Measurements from ENCODE around the gene HTR3E.

Gene HTR3E

GRCh38 chr3:184155644-184156521 lies 59.0 kb downstream of the HTR3E start (continued):
- TF ChIP-seq ZBTB44 (tag by site-specific recombination; IDR thresholded peaks at IDR 0.05) (no peak), ZNF521 (tag by site-specific recombination; IDR thresholded peaks at IDR 0.05) (no peak), ZFP3 (tag by site-specific recombination; IDR thresholded peaks at IDR 0.05; ENCODE audit: low read depth) (no peak), FEZF1 (tag by site-specific recombination; IDR thresholded peaks at IDR 0.05) (no peak), ZBTB49 (tag by site-specific recombination; IDR thresholded peaks at IDR 0.05; ENCODE audit: low read depth) (no peak), ZFP37 (tag by site-specific recombination; IDR thresholded peaks at IDR 0.05) (0 out of 2 replicates have a peak, but pooled peaks have one; percentile 43), KLF9 (tag by site-specific recombination; IDR thresholded peaks at IDR 0.05; ENCODE audit: low read depth) (peak; percentile 79), SP3 (tag by site-specific recombination; IDR thresholded peaks at IDR 0.05) (no peak), KLF17 (tag by site-specific recombination; IDR thresholded peaks at IDR 0.05) (no peak), SALL2 (tag by site-specific recombination; IDR thresholded peaks at IDR 0.05; ENCODE audit: borderline replicate concordance) (no peak), KLF8 (tag by site-specific recombination; IDR thresholded peaks at IDR 0.05) (no peak), PRDM10 (tag by site-specific recombination; IDR thresholded peaks at IDR 0.05) (peak; percentile 74), ZNF48 (tag by site-specific recombination; IDR thresholded peaks at IDR 0.05) (no peak), ZBTB48 (tag by site-specific recombination; IDR thresholded peaks at IDR 0.05) (0 out of 2 replicates have a peak, but pooled peaks have one; percentile 32), ZSCAN4 (tag by site-specific recombination; IDR thresholded peaks at IDR 0.05) (no peak), KLF10 (tag by site-specific recombination; IDR thresholded peaks at IDR 0.05) (0 out of 2 replicates have a peak, but pooled peaks have one; percentile 18), ZNF585B (tag by site-specific recombination; IDR thresholded peaks at IDR 0.05) (no peak), ZBTB20 (tag by site-specific recombination; IDR thresholded peaks at IDR 0.05) (peak; percentile 56)

Measured in HEK293 (cell line).